Hematopoietic multipotent progenitor cell treated with erythropoietin and hydrocortisone succinate and interleukin-3 and kit ligand, for 17 days (in vitro differentiated cells): ENCODE data around the gene STEAP2.
"Not testable (repeated sequence)": the region's sequence is repeated elsewhere in the genome, so short reads cannot be mapped to it uniquely, and the experiment has no call there.

Experiments used
- DNase-seq: peaks from one replicate; pipeline ENCODE4 v3.0.0-alpha.2; 2015; ENCODE audit warnings: low spot score

The STEAP2 gene

GRCh38 chr7:90238022-90238421 is 26.5 kb downstream of the STEAP2 start:
- DNase-seq, result no peak

GRCh38 chr7:90238583-90238982 is 27.0 kb downstream of the STEAP2 start:
- DNase-seq, result no peak

DNA sequence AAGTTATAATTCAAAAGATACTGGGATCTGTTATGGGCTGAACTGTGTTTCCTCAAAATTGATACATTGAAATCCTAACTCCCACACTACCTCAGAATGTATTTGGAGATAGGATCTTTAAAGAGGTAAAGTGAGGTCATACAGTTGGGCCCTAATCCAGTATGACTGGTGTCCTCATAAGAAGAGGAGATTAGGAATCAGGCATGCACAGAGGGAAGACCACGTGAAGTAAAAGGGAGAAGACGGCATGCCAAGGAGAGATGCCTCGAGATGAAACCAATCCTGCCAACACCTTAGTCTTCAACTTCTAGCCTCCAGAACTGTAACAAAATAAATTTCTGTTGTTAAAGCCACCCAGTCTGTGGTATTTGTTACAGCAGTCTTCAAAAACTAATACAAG is 27.5 kb downstream of the STEAP2 start:
- no peak for DNase-seq

DNA sequence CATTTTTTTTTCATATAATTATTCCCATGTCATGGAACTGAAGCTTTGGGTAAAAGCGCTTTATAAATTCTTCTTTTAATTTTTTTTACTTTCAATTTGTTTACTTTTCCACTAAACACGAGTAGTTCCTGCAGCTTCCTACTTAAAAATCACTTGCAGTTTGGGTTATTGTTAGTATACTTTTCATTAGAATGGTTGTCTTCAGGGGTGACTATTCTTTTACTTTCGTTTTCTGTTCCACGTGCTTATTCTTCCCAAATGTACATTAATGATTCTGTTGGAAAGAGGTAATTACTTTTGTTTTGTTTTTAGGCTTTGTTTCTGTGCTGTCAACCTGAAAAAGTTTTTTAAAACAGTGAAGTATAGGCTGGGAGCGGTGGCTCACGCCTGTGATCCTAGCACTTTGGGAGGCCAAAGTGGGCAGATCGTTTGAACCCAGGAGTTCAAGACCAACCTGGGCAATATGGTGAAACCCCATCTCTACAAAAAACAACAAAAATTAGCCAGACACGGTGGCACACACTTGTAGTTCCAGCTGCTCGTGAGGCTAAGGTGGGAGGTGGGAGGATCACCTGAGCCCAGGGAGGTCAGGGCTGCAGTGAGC is 28.2 kb downstream of the STEAP2 start:
- no peak for DNase-seq

DNA sequence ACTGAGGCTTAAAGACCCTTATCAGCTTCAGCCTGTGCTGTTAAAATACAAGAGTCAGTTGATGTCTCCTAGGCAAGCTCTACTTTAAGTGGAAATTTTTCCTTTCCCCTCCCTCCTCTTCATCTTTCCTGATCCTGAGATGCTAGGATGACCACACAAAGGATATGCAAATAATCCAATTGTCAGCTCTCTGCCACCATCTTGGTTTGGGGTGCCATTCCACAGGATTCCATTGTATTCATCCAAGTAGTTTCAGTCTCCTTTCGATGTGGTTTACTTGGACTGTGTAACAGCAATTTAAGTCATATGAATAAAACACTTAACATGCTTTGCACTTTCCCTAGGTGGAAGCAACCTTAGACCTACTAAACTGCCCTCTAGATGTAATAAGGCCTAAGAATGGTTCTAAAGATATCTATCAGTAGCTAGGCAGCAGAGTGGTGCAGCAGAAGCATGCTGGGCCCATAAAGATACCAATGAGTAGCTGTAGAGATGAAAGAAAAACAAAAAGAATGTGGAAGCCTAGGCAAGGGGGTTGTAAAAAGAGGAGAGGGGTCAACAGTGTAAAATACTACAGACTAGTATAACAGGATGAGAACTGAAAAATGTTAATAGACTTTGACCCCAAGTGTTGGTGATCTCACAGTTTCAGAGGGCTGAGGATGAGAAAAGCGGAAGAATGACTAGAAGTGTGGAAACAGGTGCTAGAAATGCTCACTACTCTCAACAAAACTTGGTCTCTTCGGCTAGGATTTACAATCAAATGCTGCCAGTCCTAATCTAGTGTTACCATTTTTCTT is 31.0 kb downstream of the STEAP2 start:
- no peak for DNase-seq

GRCh38 chr7:90243556-90243955 is 32.0 kb downstream of the STEAP2 start:
- no peak for DNase-seq

GRCh38 chr7:90244565-90244908 is 33.0 kb downstream of the STEAP2 start:
- no peak for DNase-seq

DNA sequence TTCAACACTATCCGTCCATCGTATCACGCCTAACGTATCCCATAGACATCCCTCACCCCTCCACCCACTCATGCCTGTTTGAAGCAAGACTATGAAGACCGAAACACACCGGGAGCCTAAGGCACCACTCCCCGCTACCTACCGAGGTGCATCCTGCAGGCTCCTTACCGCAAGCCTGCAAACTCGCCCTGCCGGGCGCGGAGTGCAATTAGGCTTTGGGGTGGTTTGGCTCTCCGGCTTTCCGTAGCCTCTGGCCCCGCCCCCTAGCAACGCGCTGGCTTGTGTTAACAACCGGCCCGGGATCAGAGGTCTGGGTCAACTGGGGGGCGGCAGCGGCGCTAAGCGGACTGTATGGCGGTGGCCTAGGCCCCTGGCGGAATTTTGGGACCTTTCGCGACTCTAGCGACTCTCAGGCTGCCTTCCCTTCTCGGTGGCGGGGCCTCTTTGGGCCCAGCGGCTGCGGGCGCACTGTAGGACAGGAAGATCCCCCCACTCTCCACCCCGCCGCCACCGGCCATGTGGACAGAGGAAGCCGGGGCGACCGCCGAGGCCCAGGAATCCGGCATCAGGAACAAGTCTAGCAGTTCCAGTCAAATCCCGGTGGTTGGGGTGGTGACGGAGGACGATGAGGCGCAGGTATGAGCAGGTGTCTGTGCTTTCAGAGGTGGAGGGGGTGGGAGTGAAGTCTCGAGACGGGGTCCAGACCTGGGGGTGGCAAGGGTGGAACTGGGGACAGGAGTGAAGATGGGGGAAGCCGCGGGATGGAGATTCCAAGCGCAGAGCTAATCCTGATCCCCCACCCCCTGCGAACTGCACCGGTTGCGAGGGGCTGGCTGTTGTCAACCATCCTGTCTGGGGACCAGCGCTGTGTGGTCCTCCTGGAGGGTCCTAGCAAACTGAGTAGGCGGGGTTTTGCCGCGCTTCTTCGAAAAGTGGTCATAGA is 33.6 kb downstream of the STEAP2 start, which contains the start of gene CFAP69:
CFAP69 (plus strand) TSS at position 266 of the 943 bp plus-strand sequence; CDS start at position 517, 251 bp downstream.
- peak; percentile 37 for DNase-seq

GRCh38 chr7:90246171-90246570 is 34.6 kb downstream of the STEAP2 start:
- DNase-seq, result no peak

DNA sequence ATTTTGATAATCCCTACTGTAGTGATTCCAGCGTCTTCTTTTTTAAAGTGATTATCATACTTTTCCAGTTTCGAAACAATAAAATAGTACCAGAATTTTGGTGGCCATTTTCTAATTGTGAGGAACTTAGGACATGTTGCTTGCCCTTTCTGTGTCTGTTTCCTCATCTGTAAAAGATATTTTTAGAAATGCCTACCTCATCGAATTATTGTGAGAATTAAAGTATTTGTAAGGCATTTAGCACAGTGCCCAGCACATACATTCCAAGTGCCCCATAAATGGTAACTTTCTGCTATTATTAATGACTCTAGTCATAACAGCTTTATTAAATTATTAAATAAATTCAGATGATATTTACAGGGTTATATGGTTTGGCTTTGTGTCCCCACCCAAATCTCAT is 37.2 kb downstream of the STEAP2 start:
- DNase-seq, result no peak

- DNase-seq, result no peak
Observed at GRCh38 chr7:90250601-90251303, 39.2 kb downstream of the STEAP2 start.

- DNase-seq, result no peak
Observed at GRCh38 chr7:90251304-90251635, 39.7 kb downstream of the STEAP2 start.

- DNase-seq, result not testable (repeated sequence)
Observed at GRCh38 chr7:90256011-90256410, 44.5 kb downstream of the STEAP2 start.

- no peak for DNase-seq
Observed at GRCh38 chr7:90256778-90257177, 45.2 kb downstream of the STEAP2 start.

DNA sequence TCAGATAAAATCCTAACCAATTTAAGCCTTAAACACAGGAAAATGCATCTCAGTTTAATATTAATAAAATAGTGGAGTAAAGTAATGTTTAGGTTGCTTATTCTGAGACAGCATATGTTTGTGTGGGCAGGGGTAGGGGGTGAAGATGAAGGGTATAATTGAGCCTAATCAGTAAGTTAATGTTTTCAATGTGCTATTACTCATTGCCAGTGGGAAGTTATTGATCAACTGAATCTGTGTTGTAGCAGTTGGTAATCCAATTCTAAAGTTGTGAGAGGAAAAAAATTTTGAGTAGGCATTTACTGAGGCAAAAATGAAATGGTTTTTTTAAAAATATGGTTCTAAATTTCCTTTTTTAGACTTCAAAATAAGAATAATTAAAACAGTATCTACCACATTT is 49.9 kb downstream of the STEAP2 start:
- DNase-seq, result no peak

DNA sequence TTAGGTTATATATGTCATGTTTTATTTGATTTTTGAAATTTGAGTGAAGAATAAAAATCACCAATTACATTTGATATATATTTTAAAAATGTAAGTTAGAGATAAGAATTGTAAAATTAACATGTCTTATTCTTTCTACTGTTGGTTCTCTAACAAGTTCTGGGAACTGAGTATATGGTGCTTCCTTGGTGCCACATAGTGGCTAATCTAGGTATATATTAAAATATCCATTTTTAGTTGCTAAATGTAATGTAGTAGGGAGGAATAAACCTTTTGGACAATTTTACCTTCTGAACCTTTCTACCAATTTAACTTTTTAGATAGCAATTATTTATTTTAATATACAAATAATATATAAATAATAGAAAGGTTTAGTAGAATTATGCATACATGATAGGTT is 50.9 kb downstream of the STEAP2 start:
- DNase-seq, result no peak

- no peak for DNase-seq
Observed at GRCh38 chr7:90266808-90267207, 55.3 kb downstream of the STEAP2 start.

DNA sequence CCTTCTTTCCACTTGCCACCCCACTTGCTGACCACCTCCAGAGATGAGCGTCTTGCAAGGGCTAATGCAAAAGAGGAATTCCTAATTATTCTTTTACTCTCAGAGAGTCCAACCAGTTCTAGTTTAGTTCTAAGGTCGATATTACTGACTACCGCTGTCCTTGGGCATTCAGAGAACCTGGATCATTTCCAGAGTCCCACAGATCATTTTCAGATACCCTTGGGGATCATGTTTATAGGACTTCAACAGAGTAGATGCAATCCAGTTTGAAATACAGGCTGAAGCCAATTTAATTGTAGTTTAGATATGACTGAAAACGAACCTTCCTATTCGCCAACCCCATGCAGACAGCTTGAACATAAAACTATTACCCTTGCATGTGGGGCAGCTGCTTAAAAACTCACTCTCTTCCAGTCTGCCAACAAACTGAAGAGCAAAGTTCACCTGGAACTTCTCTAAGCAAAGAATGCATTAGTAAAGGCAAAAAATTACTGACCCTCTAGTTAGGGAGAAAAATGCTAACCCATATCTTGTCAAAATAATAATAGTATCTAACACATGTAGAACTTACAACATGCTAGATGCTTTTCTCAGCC is 55.8 kb downstream of the STEAP2 start:
- no peak for DNase-seq

DNA sequence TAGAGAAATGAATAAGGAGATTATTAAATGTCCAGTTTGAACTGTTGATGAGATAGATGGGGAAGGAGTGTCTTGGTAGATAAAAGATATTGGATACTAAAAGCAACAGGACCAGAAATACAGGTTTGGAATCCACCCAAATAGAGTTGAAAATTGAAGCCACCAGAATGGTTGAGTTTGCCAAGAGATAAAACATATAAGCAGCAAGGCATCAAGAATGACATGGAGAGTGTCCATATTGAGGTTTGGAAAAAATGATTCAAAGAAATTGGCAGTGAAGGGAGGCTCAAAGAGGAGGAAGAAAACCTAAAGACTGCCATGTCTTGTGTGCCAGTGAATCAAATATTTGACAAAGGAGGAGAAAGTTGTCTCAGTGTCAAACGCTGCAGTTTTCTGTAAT is 57.6 kb downstream of the STEAP2 start:
- no peak for DNase-seq

DNA sequence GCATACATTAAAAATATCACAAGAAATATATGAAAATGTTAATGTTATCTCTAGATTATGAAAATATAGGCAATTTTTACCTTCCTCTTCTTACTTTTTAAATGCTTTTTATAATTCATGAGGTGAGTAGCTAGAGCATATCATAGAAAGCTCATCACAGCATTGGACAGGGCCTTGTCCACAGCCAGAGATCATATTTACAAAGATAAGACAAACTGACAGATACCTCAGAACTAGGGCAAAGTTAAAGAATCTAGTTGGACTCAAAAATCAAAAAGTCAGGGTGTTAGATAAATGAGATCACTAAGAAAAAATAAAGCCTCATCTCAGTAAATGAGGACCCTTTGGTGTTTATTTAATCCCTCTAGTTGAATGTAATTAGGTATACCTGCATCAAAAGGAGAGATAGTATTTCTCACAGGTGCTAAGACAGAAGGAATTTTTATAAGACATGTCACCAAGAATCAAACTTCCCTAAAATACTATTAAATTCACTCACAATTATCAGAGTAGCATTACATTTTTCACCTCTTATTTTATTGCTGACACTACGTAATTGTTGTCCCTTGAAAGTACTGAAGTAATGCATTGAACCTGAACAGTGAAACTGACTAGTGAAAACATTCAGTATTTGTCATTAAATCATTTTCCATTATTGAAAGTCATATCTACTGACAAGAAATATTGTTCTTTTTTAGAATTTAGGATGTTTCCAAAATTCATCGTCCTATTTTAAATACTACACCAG is 59.1 kb downstream of the STEAP2 start:
- no peak for DNase-seq

- DNase-seq, result no peak
Observed at GRCh38 chr7:90271753-90272152, 60.2 kb downstream of the STEAP2 start.
